Effector memory CD8-positive, alpha-beta T cell (primary cell): ENCODE data around the gene FXYD4.
A peak's percentile ranks its signal among the peaks of the same experiment; 100 is the strongest.

Experiments
- ATAC-seq: fragments of 150-1000 bp; cut with Tn5 transposase; replicated peaks from 2 replicates; pipeline ENCODE4 v1.10.0; 2021; ENCODE audit warnings: mild to moderate bottlenecking, moderate library complexity
- DNase-seq, 3 experiments: peaks; one replicate each; pipeline ENCODE4 v3.0.0; 2021
- H3K27ac Mint-ChIP-seq, 2 donors: one replicate each; pipeline ENCODE4 v1.8.0; 2022; ENCODE audit warnings: mild to moderate bottlenecking in 2 of 2, mixed read lengths in 2 of 2, moderate library complexity in 2 of 2
- H3K27me3 Mint-ChIP-seq, 2 donors: one replicate each; pipeline ENCODE4 v1.8.0; 2022; ENCODE audit warnings: mixed read lengths in 2 of 2
- H3K36me3 Mint-ChIP-seq: one replicate; pipeline ENCODE4 v1.8.0; 2022; ENCODE audit warnings: mild to moderate bottlenecking, moderate library complexity, mixed read lengths; ENCODE audit not compliant: insufficient read depth
- H3K4me1 Mint-ChIP-seq, 2 donors: one replicate each; pipeline ENCODE4 v1.8.0; 2022; ENCODE audit warnings: low read depth in 2 of 2, mixed read lengths in 2 of 2
- H3K4me3 Mint-ChIP-seq, 2 donors: one replicate each; pipeline ENCODE4 v1.8.0; 2022; ENCODE audit warnings: mild to moderate bottlenecking in 2 of 2, mixed read lengths in 2 of 2, moderate library complexity in 2 of 2
- H3K9me3 Mint-ChIP-seq, 2 donors: one replicate each; pipeline ENCODE4 v1.8.0; 2022; ENCODE audit warnings: mixed read lengths in 2 of 2

Gene FXYD4

GRCh38 chr10:43350686-43351085, 20.8 kb upstream of the FXYD4 start:
- no peak for DNase-seq
- no peaks in the 10 kb centered on the region for H3K36me3 Mint-ChIP-seq
- peaks cover 18 to 27% of the 10 kb centered on the region in 2 donors for H3K27me3 Mint-ChIP-seq
- no peaks in the 10 kb centered on the region for H3K9me3 Mint-ChIP-seq
- H3K27ac Mint-ChIP-seq, result no peak overlapping the region
- no peak for ATAC-seq
- peak overlapping the region in 1 of 2 donors; percentile 17 for H3K4me3 Mint-ChIP-seq
- H3K4me1 Mint-ChIP-seq, result peaks cover 9 to 12% of the 10 kb centered on the region in 2 donors

GRCh38 chr10:43351301-43351700, 20.1 kb upstream of the FXYD4 start:
- Mint-ChIP-seq H3K27ac (no peak overlapping the region), H3K4me3 (no peak overlapping the region), H3K4me1 (peaks cover 12% of the 10 kb centered on the region in 2 donors), H3K27me3 (peaks cover 18 to 27% of the 10 kb centered on the region in 2 donors), H3K36me3 (no peaks in the 10 kb centered on the region), H3K9me3 (no peaks in the 10 kb centered on the region)
- DNase-seq (no peak), ATAC-seq (no peak)

- H3K27ac Mint-ChIP-seq, result no peak overlapping the region
- no peak for DNase-seq
- H3K27me3 Mint-ChIP-seq, result peaks cover 18 to 27% of the 10 kb centered on the region in 2 donors
- H3K4me3 Mint-ChIP-seq, result no peak overlapping the region
- peaks cover 3% of the 10 kb centered on the region for H3K36me3 Mint-ChIP-seq
- no peak for ATAC-seq
- peaks cover 11% of the 10 kb centered on the region in 2 donors for H3K4me1 Mint-ChIP-seq
- H3K9me3 Mint-ChIP-seq, result no peaks in the 10 kb centered on the region
Observed at GRCh38 chr10:43352951-43353350, 18.5 kb upstream of the FXYD4 start.

GRCh38 chr10:43353495-43354329, 17.7 kb upstream of the FXYD4 start:
- peaks cover 14 to 22% of the 10 kb centered on the region in 2 donors for H3K27me3 Mint-ChIP-seq
- no peaks in the 10 kb centered on the region for H3K9me3 Mint-ChIP-seq
- H3K36me3 Mint-ChIP-seq, result peaks cover 3% of the 10 kb centered on the region
- no peak overlapping the region for H3K4me3 Mint-ChIP-seq
- no peak for ATAC-seq
- H3K4me1 Mint-ChIP-seq, result peaks cover 4 to 5% of the 10 kb centered on the region in 2 donors
- DNase-seq, result no peak
- no peak overlapping the region for H3K27ac Mint-ChIP-seq

GRCh38 chr10:43354330-43354635, 17.2 kb upstream of the FXYD4 start:
- Mint-ChIP-seq H3K9me3 (no peaks in the 10 kb centered on the region), H3K27ac (no peak overlapping the region), H3K4me1 (peaks cover 3 to 4% of the 10 kb centered on the region in 2 donors), H3K27me3 (peaks cover 13 to 17% of the 10 kb centered on the region in 2 donors), H3K4me3 (no peak overlapping the region), H3K36me3 (peaks cover 3% of the 10 kb centered on the region)
- ATAC-seq (no peak), DNase-seq (no peak)

- H3K9me3 Mint-ChIP-seq, result no peaks in the 10 kb centered on the region
- ATAC-seq (no peak), DNase-seq (no peak)
- peaks cover 3% of the 10 kb centered on the region for H3K36me3 Mint-ChIP-seq
- no peak overlapping the region for H3K27ac Mint-ChIP-seq
- H3K27me3 Mint-ChIP-seq, result peaks cover 12 to 17% of the 10 kb centered on the region in 2 donors
- H3K4me3 Mint-ChIP-seq, result no peak overlapping the region
- H3K4me1 Mint-ChIP-seq, result peaks cover 4% of the 10 kb centered on the region in 2 donors
Observed at GRCh38 chr10:43354879-43355380, 16.5 kb upstream of the FXYD4 start.

- H3K27me3 Mint-ChIP-seq, result peaks cover 3 to 9% of the 10 kb centered on the region in 2 donors
- ATAC-seq, result no peak
- peaks cover 5 to 8% of the 10 kb centered on the region in 2 donors for H3K4me1 Mint-ChIP-seq
- H3K36me3 Mint-ChIP-seq, result peaks cover 3% of the 10 kb centered on the region
- no peak for DNase-seq
- no peak overlapping the region for H3K4me3 Mint-ChIP-seq
- no peak overlapping the region for H3K27ac Mint-ChIP-seq
- no peaks in the 10 kb centered on the region for H3K9me3 Mint-ChIP-seq
Observed at GRCh38 chr10:43355749-43356371, 15.6 kb upstream of the FXYD4 start.

- no peak for ATAC-seq
- no peak for DNase-seq
- Mint-ChIP-seq H3K27ac (peak overlapping the region; percentile 32 to 95), H3K4me3 (peak overlapping the region; percentile 2 to 90), H3K9me3 (no peaks in the 10 kb centered on the region), H3K4me1 (peaks cover 18 to 26% of the 10 kb centered on the region in 2 donors), H3K27me3 (no peaks in the 10 kb centered on the region), H3K36me3 (peaks cover 19% of the 10 kb centered on the region)
Observed at GRCh38 chr10:43360086-43360485, 11.3 kb upstream of the FXYD4 start.

GRCh38 chr10:43361547-43362190, 9.8 kb upstream of the FXYD4 start:
- peak; percentile 11 for ATAC-seq
- Mint-ChIP-seq H3K27ac (peak overlapping the region; percentile 94 to 95), H3K36me3 (peaks cover 19% of the 10 kb centered on the region), H3K4me1 (peaks cover 18 to 23% of the 10 kb centered on the region in 2 donors), H3K4me3 (peak overlapping the region; percentile 90 to 94), H3K9me3 (no peaks in the 10 kb centered on the region), H3K27me3 (no peaks in the 10 kb centered on the region)
- peak in 2 of 3 experiments; percentile 3 to 4 for DNase-seq

GRCh38 chr10:43362191-43362839, 9.1 kb upstream of the FXYD4 start:
- H3K9me3 Mint-ChIP-seq, result no peaks in the 10 kb centered on the region
- peak overlapping the region; percentile 94 to 95 for H3K27ac Mint-ChIP-seq
- H3K36me3 Mint-ChIP-seq, result peaks cover 19% of the 10 kb centered on the region
- no peaks in the 10 kb centered on the region for H3K27me3 Mint-ChIP-seq
- ATAC-seq (peak; percentile 96), DNase-seq (peak; percentile 89 to 95 (median 94))
- peak overlapping the region; percentile 90 to 94 for H3K4me3 Mint-ChIP-seq
- peaks cover 18 to 23% of the 10 kb centered on the region in 2 donors for H3K4me1 Mint-ChIP-seq

GRCh38 chr10:43365001-43365400, 6.4 kb upstream of the FXYD4 start:
- Mint-ChIP-seq H3K27ac (no peak overlapping the region), H3K9me3 (no peaks in the 10 kb centered on the region), H3K4me1 (peaks cover 18 to 21% of the 10 kb centered on the region in 2 donors), H3K4me3 (no peak overlapping the region), H3K27me3 (no peaks in the 10 kb centered on the region), H3K36me3 (peaks cover 15% of the 10 kb centered on the region)
- no peak for ATAC-seq
- DNase-seq, result no peak

- Mint-ChIP-seq H3K27me3 (no peaks in the 10 kb centered on the region), H3K27ac (no peak overlapping the region), H3K9me3 (no peaks in the 10 kb centered on the region), H3K4me3 (no peak overlapping the region), H3K36me3 (no peaks in the 10 kb centered on the region), H3K4me1 (peaks cover 11 to 12% of the 10 kb centered on the region in 2 donors)
- DNase-seq, result no peak
- ATAC-seq, result no peak
Observed at GRCh38 chr10:43369921-43370320, 1.5 kb upstream of the FXYD4 start.

GRCh38 chr10:43370671-43371215, 693 bp upstream of the FXYD4 start:
- Mint-ChIP-seq H3K4me3 (no peak overlapping the region), H3K27ac (no peak overlapping the region), H3K4me1 (peaks cover 11 to 12% of the 10 kb centered on the region in 2 donors), H3K27me3 (no peaks in the 10 kb centered on the region), H3K36me3 (peaks cover 2% of the 10 kb centered on the region), H3K9me3 (no peaks in the 10 kb centered on the region)
- ATAC-seq, result no peak
- no peak for DNase-seq
